ENCODE data around the gene ZNF24. TPM values are rescaled to one million over a fixed set of nuclear protein-coding genes. Genes with fewer than 3 reads are reported as not detected.

Gene ZNF24
- total RNA-seq, 1 experiment from 2014 or later, result 56.9 TPM

GRCh38 chr18:35334821-35335220, 9.4 kb downstream of the ZNF24 start:
- H3K4me3 Mint-ChIP-seq, result no peak overlapping the region
- H3K36me3 Mint-ChIP-seq, result peaks cover 67% of the 10 kb centered on the region
- no peaks in the 10 kb centered on the region for H3K4me1 Mint-ChIP-seq
- ChIA-PET POLR2A (no interaction called here), CTCF (no interaction called here)
- no peaks in the 10 kb centered on the region for H3K9me3 Mint-ChIP-seq
- no peak overlapping the region for H3K27ac Mint-ChIP-seq
- ATAC-seq, result no peak
- no peaks in the 10 kb centered on the region for H3K27me3 Mint-ChIP-seq (ENCODE audit: low read depth)
- no peak for DNase-seq (ENCODE audit: low spot score)
- no peak for TF ChIP-seq GABPB1 (CRISPR knock-in tag; IDR thresholded peaks at IDR 0.05)
- no peak for TF ChIP-seq AR (CRISPR knock-in tag; IDR thresholded peaks at IDR 0.05)
- no peak for TF ChIP-seq NR1H2 (CRISPR knock-in tag; IDR thresholded peaks at IDR 0.05)
- no peak for TF ChIP-seq NFE2L1 (CRISPR knock-in tag; IDR thresholded peaks at IDR 0.05)
- TF ChIP-seq USF1 (CRISPR knock-in tag; IDR thresholded peaks at IDR 0.05), result no peak
- no peak for TF ChIP-seq ZSCAN18 (CRISPR knock-in tag; IDR thresholded peaks at IDR 0.05)
- TF ChIP-seq ERG (CRISPR knock-in tag; IDR thresholded peaks at IDR 0.05), result no peak
- no peak for TF ChIP-seq ZNF532 (CRISPR knock-in tag; IDR thresholded peaks at IDR 0.05; ENCODE audit: borderline replicate concordance)
- TF ChIP-seq E2F4 (CRISPR knock-in tag; IDR thresholded peaks at IDR 0.05; ENCODE audit: borderline replicate concordance, low read depth), result no peak
- no peak for TF ChIP-seq ZMAT4 (CRISPR knock-in tag; IDR thresholded peaks at IDR 0.05)
- TF ChIP-seq ZBTB21 (CRISPR knock-in tag; IDR thresholded peaks at IDR 0.05; ENCODE audit: borderline replicate concordance), result no peak
- TF ChIP-seq MAX (CRISPR knock-in tag; IDR thresholded peaks at IDR 0.05), result no peak
- no peak for TF ChIP-seq SMAD3 (CRISPR knock-in tag; IDR thresholded peaks at IDR 0.05; ENCODE audit: borderline replicate concordance)
- no peak for TF ChIP-seq ATF1 (CRISPR knock-in tag; IDR thresholded peaks at IDR 0.05)
- no peak for TF ChIP-seq GRHL2 (CRISPR knock-in tag; IDR thresholded peaks at IDR 0.05; ENCODE audit: insufficient replicate concordance, severe bottlenecking)
- no peak for TF ChIP-seq TEAD1 (CRISPR knock-in tag; IDR thresholded peaks at IDR 0.05)
- no peak for TF ChIP-seq ARID4B (CRISPR knock-in tag; IDR thresholded peaks at IDR 0.05; ENCODE audit: borderline replicate concordance)

All from WTC11 (cell line).